WTC11 (cell line): ENCODE results near the gene KRT16. TPM values are rescaled to one million over a fixed set of nuclear protein-coding genes. Genes with fewer than 3 reads are reported as not detected.

Experiments used
- ATAC-seq: fragments of 200-7000 bp; cut with Tn5 transposase; 2 replicates; pipeline ENCODE4 v1.10.0; 2021; ENCODE audit warnings: mild to moderate bottlenecking, moderate library complexity
- CTCF ChIA-PET: fragments of 300-600 bp; sonication (Branson Sonifier 250); formaldehyde crosslinking; loops from one replicate; lab custom pipeline; 2021; ENCODE audit warnings: antibody characterized with exemption; lab: Charles Lee
- POLR2A ChIA-PET: fragments of 350-600 bp; sonication (Branson Sonifier 250); formaldehyde crosslinking; loops from one replicate; lab custom pipeline; 2021; ENCODE audit warnings: antibody characterized with exemption; lab: Charles Lee
- DNase-seq: peaks from one replicate; pipeline ENCODE4 v3.0.0; 2021; ENCODE audit warnings: low spot score
- H3K27ac Mint-ChIP-seq: 2 replicates; pipeline ENCODE4 v1.8.0; 2021; ENCODE audit warnings: mixed read lengths
- H3K27me3 Mint-ChIP-seq: 2 replicates; pipeline ENCODE4 v1.8.0; 2021; ENCODE audit warnings: low read depth, mild to moderate bottlenecking, moderate library complexity, mixed read lengths
- H3K36me3 Mint-ChIP-seq: 2 replicates; pipeline ENCODE4 v1.8.0; 2021; ENCODE audit warnings: mixed read lengths
- H3K4me1 Mint-ChIP-seq: 2 replicates; pipeline ENCODE4 v1.8.0; 2022; ENCODE audit warnings: mixed read lengths
- H3K4me3 Mint-ChIP-seq: 2 replicates; pipeline ENCODE4 v1.8.0; 2021; ENCODE audit warnings: mild to moderate bottlenecking, moderate library complexity, mixed read lengths
- H3K9me3 Mint-ChIP-seq: 2 replicates; pipeline ENCODE4 v1.8.0; 2021; ENCODE audit warnings: mixed read lengths
- ATF3 ChIP-seq: sonication (generic); formaldehyde crosslinking; conservative IDR thresholded peaks from 2 replicates; pipeline ENCODE4 v1.8.1; 2022; ENCODE audit warnings: mild to moderate bottlenecking, missing genetic modification reagents
- CREB1 ChIP-seq: sonication (generic); formaldehyde crosslinking; IDR thresholded peaks from 2 replicates; pipeline ENCODE4 v1.8.0; 2023; ENCODE audit warnings: mild to moderate bottlenecking, missing genetic modification reagents
- CREM ChIP-seq: sonication (generic); formaldehyde crosslinking; IDR thresholded peaks from 2 replicates; pipeline ENCODE4 v1.8.1; 2022; ENCODE audit warnings: mild to moderate bottlenecking, missing genetic modification reagents, moderate library complexity
- CTCF ChIP-seq: fragments of 200-600 bp; IDR thresholded peaks from 2 replicates; pipeline ENCODE4 v1.8.0; 2022; ENCODE audit warnings: antibody characterized with exemption
- ELF4 ChIP-seq: sonication (generic); formaldehyde crosslinking; IDR thresholded peaks from 2 replicates; pipeline ENCODE4 v1.8.1; 2022; ENCODE audit warnings: low read depth, mild to moderate bottlenecking, moderate library complexity, missing genetic modification reagents
- GABPB1 ChIP-seq: sonication (generic); formaldehyde crosslinking; IDR thresholded peaks from 2 replicates; pipeline ENCODE4 v1.8.1; 2023; ENCODE audit warnings: mild to moderate bottlenecking, missing genetic modification reagents
- IRF2 ChIP-seq: sonication (generic); formaldehyde crosslinking; IDR thresholded peaks from 2 replicates; pipeline ENCODE4 v1.8.0; 2022; ENCODE audit warnings: low read depth, missing genetic modification reagents, borderline replicate concordance
- JAZF1 ChIP-seq: fragments of 250-450 bp; sonication (Bioruptor Pico); IDR thresholded peaks from 2 replicates; pipeline ENCODE4 v1.9.0; 2021; ENCODE audit warnings: moderate library complexity, mild to moderate bottlenecking, inconsistent platforms
- NFE2L1 ChIP-seq: sonication (generic); formaldehyde crosslinking; IDR thresholded peaks from 2 replicates; pipeline ENCODE4 v1.8.1; 2023; ENCODE audit warnings: missing genetic modification reagents
- SMAD3 ChIP-seq: sonication (generic); formaldehyde crosslinking; IDR thresholded peaks from 2 replicates; pipeline ENCODE4 v1.8.0; 2022; ENCODE audit warnings: missing genetic modification reagents, mild to moderate bottlenecking, borderline replicate concordance
- SP1 ChIP-seq: sonication (generic); formaldehyde crosslinking; conservative IDR thresholded peaks from 2 replicates; pipeline ENCODE4 v1.8.1; 2022; ENCODE audit warnings: missing genetic modification reagents
- TP53 ChIP-seq: sonication (generic); formaldehyde crosslinking; IDR thresholded peaks from 2 replicates; pipeline ENCODE4 v1.8.1; 2023; ENCODE audit warnings: mild to moderate bottlenecking, missing genetic modification reagents
- ZMAT4 ChIP-seq: fragments of 250-450 bp; sonication (Bioruptor Pico); IDR thresholded peaks from 2 replicates; pipeline ENCODE4 v1.9.0; 2021; ENCODE audit warnings: mild to moderate bottlenecking
- ZNF532 ChIP-seq: fragments of 250-450 bp; sonication (Bioruptor Pico); IDR thresholded peaks from 2 replicates; pipeline ENCODE4 v1.9.0; 2021; ENCODE audit warnings: mild to moderate bottlenecking, borderline replicate concordance
- total RNA-seq: library from RNA; stranded (reverse); gene quantifications from 3 replicates; pipeline ENCODE4 v1.2.3, GENCODE V29; 2021

Gene KRT16
- total RNA-seq, 1 experiment from 2014 or later: not detected

GRCh38 chr17:41655611-41656111 is 43.1 kb upstream of the KRT16 start:
- H3K27ac Mint-ChIP-seq: no peak overlapping the region
- no peaks in the 10 kb centered on the region for H3K36me3 Mint-ChIP-seq
- no peaks in the 10 kb centered on the region for H3K9me3 Mint-ChIP-seq
- H3K4me3 Mint-ChIP-seq: no peak overlapping the region
- peak; percentile 78 for ATAC-seq
- CTCF ChIA-PET: interaction anchor here (0.7 to 4.4 kb wide), 6 partner anchors 8 to 113 kb away, joined by 3 to 46 read pairs (median 4); no protein-coding TSS in a partner anchor
- peak; percentile 76 for DNase-seq
- H3K27me3 Mint-ChIP-seq: no peaks in the 10 kb centered on the region
- TF ChIP-seq CREM (CRISPR knock-in tag) (no peak), ELF4 (CRISPR knock-in tag) (no peak), CREB1 (CRISPR knock-in tag) (no peak), IRF2 (CRISPR knock-in tag) (no peak), NFE2L1 (CRISPR knock-in tag) (no peak), ZNF532 (CRISPR knock-in tag) (no peak), ATF3 (no peak)
- TF ChIP-seq, all 79 proteins: peak for 0
- POLR2A ChIA-PET: no interaction called here
- peaks cover 11% of the 10 kb centered on the region for H3K4me1 Mint-ChIP-seq

- no peak overlapping the region; the same call in 1 of the 2 replicates for H3K27ac Mint-ChIP-seq
- peaks cover 11% of the 10 kb centered on the region for H3K4me1 Mint-ChIP-seq
- ChIA-PET POLR2A (no interaction called here), CTCF (interaction anchor here (0.6 to 16.2 kb wide), 9 partner anchors 8 to 113 kb away, joined by 3 to 319 read pairs (median 9); no protein-coding TSS in a partner anchor)
- TF ChIP-seq SMAD3 (0 out of 2 replicates have a peak, but pooled peaks have one; percentile 19), CREB1 (CRISPR knock-in tag) (no peak)
- no peak overlapping the region for H3K4me3 Mint-ChIP-seq
- no peaks in the 10 kb centered on the region for H3K36me3 Mint-ChIP-seq
- no peaks in the 10 kb centered on the region for H3K27me3 Mint-ChIP-seq
- DNase-seq: no peak
- H3K9me3 Mint-ChIP-seq: no peaks in the 10 kb centered on the region
- ATAC-seq: peak; percentile 9
Observed at GRCh38 chr17:41654678-41655607, 42.4 kb upstream of the KRT16 start.

GRCh38 chr17:41653892-41654677 is 41.5 kb upstream of the KRT16 start:
- ChIA-PET POLR2A (no interaction called here), CTCF (interaction anchor here (0.6 to 16.2 kb wide), 8 partner anchors 9 to 103 kb away, joined by 3 to 319 read pairs (median 7); no protein-coding TSS in a partner anchor)
- H3K36me3 Mint-ChIP-seq: no peaks in the 10 kb centered on the region
- no peak for ATAC-seq
- no peak for DNase-seq
- H3K4me3 Mint-ChIP-seq: no peak overlapping the region
- H3K27me3 Mint-ChIP-seq: no peaks in the 10 kb centered on the region
- no peak for TF ChIP-seq CTCF
- no peak for TF ChIP-seq TP53 (CRISPR knock-in tag)
- no peak for TF ChIP-seq ZMAT4 (CRISPR knock-in tag)
- TF ChIP-seq JAZF1 (CRISPR knock-in tag): no peak
- no peak for TF ChIP-seq SP1 (CRISPR knock-in tag)
- no peak for TF ChIP-seq GABPB1 (CRISPR knock-in tag)
- no peaks in the 10 kb centered on the region for H3K9me3 Mint-ChIP-seq
- H3K4me1 Mint-ChIP-seq: peaks cover 9% of the 10 kb centered on the region
- no peak overlapping the region for H3K27ac Mint-ChIP-seq
